ENCODE results near the gene DUT.

DUT gene

DNA sequence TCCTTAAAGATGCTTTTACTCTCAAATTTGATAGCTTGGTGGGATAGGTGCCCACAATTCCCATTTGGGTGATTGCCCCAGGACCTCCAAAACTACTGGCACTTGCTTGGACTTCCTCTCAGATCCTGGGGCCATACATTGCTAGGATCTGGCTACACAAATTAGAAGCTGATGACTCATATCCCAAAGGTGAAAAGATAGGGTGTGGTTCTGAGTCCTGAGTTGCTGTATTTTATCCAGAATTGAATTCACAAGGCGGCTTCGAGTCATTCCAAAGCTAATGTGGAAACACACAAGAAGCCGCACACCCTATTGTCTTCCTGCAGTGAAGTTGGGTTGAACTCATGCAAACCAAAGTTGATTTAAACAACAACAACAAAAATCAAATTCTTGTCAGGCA is 53.4 kb downstream of the DUT start:
- H3K4me3 ChIP-seq (ENCODE audit: low read depth, low read length), result no peak overlapping the region
- TF ChIP-seq, protein P1, sequence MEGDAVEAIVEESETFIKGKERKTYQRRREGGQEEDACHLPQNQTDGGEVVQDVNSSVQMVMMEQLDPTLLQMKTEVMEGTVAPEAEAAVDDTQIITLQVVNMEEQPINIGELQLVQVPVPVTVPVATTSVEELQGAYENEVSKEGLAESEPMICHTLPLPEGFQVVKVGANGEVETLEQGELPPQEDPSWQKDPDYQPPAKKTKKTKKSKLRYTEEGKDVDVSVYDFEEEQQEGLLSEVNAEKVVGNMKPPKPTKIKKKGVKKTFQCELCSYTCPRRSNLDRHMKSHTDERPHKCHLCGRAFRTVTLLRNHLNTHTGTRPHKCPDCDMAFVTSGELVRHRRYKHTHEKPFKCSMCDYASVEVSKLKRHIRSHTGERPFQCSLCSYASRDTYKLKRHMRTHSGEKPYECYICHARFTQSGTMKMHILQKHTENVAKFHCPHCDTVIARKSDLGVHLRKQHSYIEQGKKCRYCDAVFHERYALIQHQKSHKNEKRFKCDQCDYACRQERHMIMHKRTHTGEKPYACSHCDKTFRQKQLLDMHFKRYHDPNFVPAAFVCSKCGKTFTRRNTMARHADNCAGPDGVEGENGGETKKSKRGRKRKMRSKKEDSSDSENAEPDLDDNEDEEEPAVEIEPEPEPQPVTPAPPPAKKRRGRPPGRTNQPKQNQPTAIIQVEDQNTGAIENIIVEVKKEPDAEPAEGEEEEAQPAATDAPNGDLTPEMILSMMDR (IDR thresholded peaks at IDR 0.05; ENCODE audit: low read depth, low read length), result no peak
- no peak overlapping the region for H3K27ac ChIP-seq
- H3K9me3 ChIP-seq (ENCODE audit: severe bottlenecking), result no peaks in the 10 kb centered on the region
- no peaks in the 10 kb centered on the region for H3K36me3 ChIP-seq
- no peaks in the 10 kb centered on the region for H3K27me3 ChIP-seq (ENCODE audit: insufficient read depth, low read depth, severe bottlenecking)
- no peak for DNase-seq

DNA sequence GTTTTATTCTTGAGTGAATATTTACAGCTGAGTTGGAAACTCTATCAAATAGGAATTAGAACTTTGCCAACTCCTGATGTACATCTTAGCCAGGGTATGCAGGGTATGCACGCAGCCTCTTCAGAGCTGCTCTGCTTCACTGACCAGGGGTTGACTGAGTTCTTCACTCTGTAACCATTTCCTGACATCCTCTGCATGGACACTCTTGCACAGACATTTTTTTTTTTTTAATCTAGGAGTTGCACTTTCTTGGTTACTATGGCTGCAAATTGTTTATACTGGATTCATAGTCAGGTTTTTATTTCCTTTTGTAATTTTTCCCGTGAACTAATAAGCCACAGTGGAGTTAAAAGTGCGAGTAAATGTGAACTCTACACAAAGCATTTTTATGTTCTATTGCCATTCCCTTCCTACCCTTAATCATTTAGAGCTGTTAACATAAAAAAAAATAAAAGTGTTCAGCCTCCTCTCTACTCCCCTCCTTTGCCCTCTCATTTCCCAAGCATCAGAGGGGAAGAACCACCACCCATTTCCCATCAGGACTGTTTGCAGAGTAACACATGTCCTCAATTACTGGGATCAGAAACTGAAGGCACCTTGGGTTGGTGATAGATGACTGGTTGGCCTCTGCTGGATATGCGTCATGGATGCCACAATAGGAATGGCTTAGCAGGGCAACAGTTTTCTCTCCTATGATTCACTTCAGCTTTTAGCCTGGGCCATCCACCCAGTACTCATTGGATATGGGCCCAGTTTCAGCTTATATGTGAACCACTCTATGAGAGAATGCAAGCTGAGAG is 54.0 kb downstream of the DUT start:
- DNase-seq, result no peak
- no peak overlapping the region for H3K4me3 ChIP-seq (ENCODE audit: low read depth, low read length)
- no peaks in the 10 kb centered on the region for H3K9me3 ChIP-seq (ENCODE audit: severe bottlenecking)
- TF ChIP-seq, protein P1 (IDR thresholded peaks at IDR 0.05; ENCODE audit: low read depth, low read length), result no peak
- no peak overlapping the region for H3K27ac ChIP-seq
- H3K27me3 ChIP-seq (ENCODE audit: insufficient read depth, low read depth, severe bottlenecking), result no peaks in the 10 kb centered on the region
- no peaks in the 10 kb centered on the region for H3K36me3 ChIP-seq

DNA sequence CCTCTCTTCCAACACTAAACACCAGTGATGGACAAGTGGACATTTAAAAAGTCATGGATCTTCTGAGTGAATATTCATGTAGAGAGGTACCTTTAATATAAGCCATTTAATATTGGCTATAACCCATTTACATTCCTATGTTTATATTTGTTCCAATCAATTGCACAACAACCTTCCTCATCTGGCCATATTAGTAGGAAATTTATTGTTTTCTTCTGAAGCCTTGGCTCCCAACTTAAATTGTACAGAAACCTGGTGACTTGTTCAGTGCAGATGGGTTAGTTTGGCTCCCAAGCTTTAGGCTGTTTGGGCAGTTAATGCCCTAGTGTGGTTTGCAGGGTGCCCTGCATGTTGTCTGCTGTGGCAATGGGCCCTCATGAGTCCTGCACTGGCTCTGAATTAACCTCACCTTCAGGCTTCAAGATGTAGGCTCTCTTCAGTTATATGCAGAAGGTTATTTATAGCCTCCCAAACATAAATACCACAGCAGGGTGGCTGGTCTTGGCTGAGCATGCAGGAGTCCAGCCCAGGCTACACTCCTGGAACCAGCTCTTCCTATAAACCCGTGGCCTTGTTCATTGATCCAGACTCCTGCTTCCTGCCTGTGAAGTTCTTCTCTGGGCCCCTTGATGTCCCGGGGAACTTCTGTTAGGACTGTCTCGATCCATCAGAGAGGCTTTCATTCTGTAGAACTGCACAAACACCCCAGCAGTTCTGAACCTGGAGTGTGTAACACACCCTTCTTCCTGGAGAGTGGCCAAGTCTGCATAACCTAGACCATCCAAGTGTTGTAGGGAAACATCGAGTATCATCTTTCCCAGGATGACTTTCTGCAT is 57.0 kb downstream of the DUT start:
- no peaks in the 10 kb centered on the region for H3K9me3 ChIP-seq (ENCODE audit: severe bottlenecking)
- H3K27ac ChIP-seq, result no peak overlapping the region
- H3K36me3 ChIP-seq, result no peaks in the 10 kb centered on the region
- H3K27me3 ChIP-seq (ENCODE audit: insufficient read depth, low read depth, severe bottlenecking), result no peaks in the 10 kb centered on the region
- H3K4me3 ChIP-seq (ENCODE audit: low read depth, low read length), result no peak overlapping the region
- TF ChIP-seq, protein P1 (IDR thresholded peaks at IDR 0.05; ENCODE audit: low read depth, low read length), result no peak
- DNase-seq, result no peak

- no peak overlapping the region for H3K4me3 ChIP-seq (ENCODE audit: low read depth, low read length)
- no peak for DNase-seq
- H3K36me3 ChIP-seq, result no peaks in the 10 kb centered on the region
- no peaks in the 10 kb centered on the region for H3K9me3 ChIP-seq (ENCODE audit: severe bottlenecking)
- no peaks in the 10 kb centered on the region for H3K27me3 ChIP-seq (ENCODE audit: insufficient read depth, low read depth, severe bottlenecking)
- TF ChIP-seq, protein P1 (IDR thresholded peaks at IDR 0.05; ENCODE audit: low read depth, low read length), result no peak
- H3K27ac ChIP-seq, result no peak overlapping the region
These were observed 57.7 kb downstream of the DUT start for GRCh38 chr15:48388910-48389309.

DNA sequence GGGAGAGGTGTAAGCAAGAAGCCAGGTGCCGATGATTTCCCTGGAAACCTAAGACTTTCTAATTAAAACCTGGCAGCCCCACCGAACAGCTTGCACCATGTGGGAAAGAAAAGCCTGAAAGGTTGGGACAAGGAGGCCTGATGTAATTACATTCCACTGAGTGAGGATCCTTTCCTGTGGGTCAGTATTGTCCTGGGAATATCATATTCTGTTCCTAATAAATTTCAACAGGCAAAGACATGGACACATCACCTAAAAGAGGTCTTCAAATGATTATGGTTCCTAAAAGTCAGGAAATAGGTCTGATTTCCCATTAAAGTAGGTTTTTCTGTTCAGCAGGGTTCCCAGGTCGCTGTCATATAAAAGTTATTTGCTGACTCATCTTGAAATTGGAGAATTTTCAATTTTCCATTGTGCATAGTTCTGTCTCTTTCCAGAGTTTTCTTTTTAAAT is 58.5 kb downstream of the DUT start:
- TF ChIP-seq, protein P1 (IDR thresholded peaks at IDR 0.05; ENCODE audit: low read depth, low read length), result no peak
- Histone ChIP-seq H3K9me3 (ENCODE audit: severe bottlenecking) (no peaks in the 10 kb centered on the region), H3K27ac (no peak overlapping the region), H3K27me3 (ENCODE audit: insufficient read depth, low read depth, severe bottlenecking) (no peaks in the 10 kb centered on the region), H3K4me3 (ENCODE audit: low read depth, low read length) (no peak overlapping the region), H3K36me3 (no peaks in the 10 kb centered on the region)
- DNase-seq, result no peak

Data from WERI-Rb-1 (cell line).